Mesenchymal stem cell (in vitro differentiated cells and primary cell): ENCODE data around the gene EIF4H.
"Not testable (repeated sequence)": the region's sequence is repeated elsewhere in the genome, so short reads cannot be mapped to it uniquely, and the experiment has no call there.

Experiments
- DNase-seq: peaks from one replicate; pipeline ENCODE4 v3.0.0-alpha.2; 2013
- H2AFZ ChIP-seq: one replicate; pipeline ENCODE4 v1.6.1; 2013; ENCODE audit warnings: low read depth, mild to moderate bottlenecking, control low read depth, inconsistent platforms, low read length, moderate library complexity
- H2AK5ac ChIP-seq: 2 replicates; pipeline ENCODE4 v1.6.1; 2013; ENCODE audit warnings: low read length, moderate library complexity, mild to moderate bottlenecking, inconsistent platforms; ENCODE audit not compliant: severe bottlenecking
- H2BK120ac ChIP-seq: one replicate; pipeline ENCODE4 v1.6.1; 2013; ENCODE audit warnings: low read depth, mild to moderate bottlenecking, inconsistent platforms, low read length, moderate library complexity
- H2BK12ac ChIP-seq, 2 experiments: one replicate each; pipeline ENCODE4 v1.6.1; 2013; ENCODE audit warnings: inconsistent platforms in 2 of 2, low read length in 2 of 2, mild to moderate bottlenecking in 2 of 2, moderate library complexity in 2 of 2, control low read depth in 1 of 2
- H2BK15ac ChIP-seq: one replicate; pipeline ENCODE4 v1.6.1; 2013; ENCODE audit warnings: mild to moderate bottlenecking, low read depth, inconsistent platforms; ENCODE audit not compliant: poor library complexity, severe bottlenecking
- H2BK5ac ChIP-seq: 2 replicates; pipeline ENCODE4 v1.6.1; 2013; ENCODE audit warnings: low read depth, mild to moderate bottlenecking, low read length, control low read depth, inconsistent platforms; ENCODE audit not compliant: poor library complexity, severe bottlenecking
- H3K14ac ChIP-seq, 2 experiments: one replicate each; pipeline ENCODE4 v1.6.1; 2013; ENCODE audit warnings: inconsistent platforms in 2 of 2, low read length in 2 of 2, control low read depth in 1 of 2, mild to moderate bottlenecking in 1 of 2, moderate library complexity in 1 of 2
- H3K18ac ChIP-seq, 2 experiments: one replicate each; pipeline ENCODE4 v1.6.1; 2013; ENCODE audit warnings: inconsistent platforms in 2 of 2, low read length in 2 of 2, control low read depth in 1 of 2, low read depth in 1 of 2, mild to moderate bottlenecking in 1 of 2
- H3K23ac ChIP-seq, 2 experiments: one replicate each; pipeline ENCODE4 v1.6.1; 2013; ENCODE audit warnings: inconsistent platforms in 2 of 2, low read length in 2 of 2, mild to moderate bottlenecking in 2 of 2, moderate library complexity in 2 of 2, control low read depth in 1 of 2
- H3K27ac ChIP-seq: 2 replicates; pipeline ENCODE4 v1.5.1; 2013; ENCODE audit warnings: mild to moderate bottlenecking, moderate library complexity, low read length, control low read depth, inconsistent platforms; ENCODE audit not compliant: poor library complexity, severe bottlenecking
- H3K27me3 ChIP-seq, 2 experiments: 2 replicates each; pipeline versions ENCODE4 v1.6.1 to v1.7.0; 2013; ENCODE audit warnings: low read length in 2 of 2, mild to moderate bottlenecking in 2 of 2, moderate library complexity in 2 of 2, control low read depth in 1 of 2, inconsistent platforms in 1 of 2; ENCODE audit not compliant: control insufficient read depth in 1 of 2, insufficient read depth in 1 of 2
- H3K36me3 ChIP-seq, 2 experiments: 2 replicates each; pipeline versions ENCODE4 v1.6.1 to v1.7.0; 2013; ENCODE audit warnings: low read length in 2 of 2, control low read depth in 1 of 2, inconsistent platforms in 1 of 2, low read depth in 1 of 2, mild to moderate bottlenecking in 1 of 2; ENCODE audit not compliant: insufficient read depth in 2 of 2, control insufficient read depth in 1 of 2
- H3K4ac ChIP-seq, 2 experiments: one replicate each; pipeline ENCODE4 v1.6.1; 2013; ENCODE audit warnings: inconsistent platforms in 2 of 2, low read length in 2 of 2, mild to moderate bottlenecking in 2 of 2, moderate library complexity in 2 of 2, control low read depth in 1 of 2, low read depth in 1 of 2
- H3K4me1 ChIP-seq: 2 replicates; pipeline ENCODE4 v1.6.1; 2013; ENCODE audit warnings: low read depth, low read length, control low read depth; ENCODE audit not compliant: control insufficient read depth, insufficient read depth
- H3K4me2 ChIP-seq: 2 replicates; pipeline ENCODE4 v1.6.1; 2013; ENCODE audit warnings: low read length, mild to moderate bottlenecking, inconsistent platforms; ENCODE audit not compliant: poor library complexity, severe bottlenecking
- H3K4me3 ChIP-seq, 2 experiments: 2 replicates each; pipeline versions ENCODE4 v1.5.1 to v1.7.0; 2013; ENCODE audit warnings: low read length in 2 of 2, mild to moderate bottlenecking in 2 of 2, control low read depth in 1 of 2, low read depth in 1 of 2; ENCODE audit not compliant: insufficient read depth in 1 of 2
- H3K79me1 ChIP-seq: replicated peaks from 2 replicates; pipeline ENCODE4 v1.6.1; 2013; ENCODE audit warnings: mild to moderate bottlenecking, control low read depth, low read length, inconsistent platforms; ENCODE audit not compliant: poor library complexity, severe bottlenecking
- H3K9ac ChIP-seq: 2 replicates; pipeline ENCODE4 v1.7.0; 2013; ENCODE audit warnings: mild to moderate bottlenecking, low read length, moderate library complexity
- H3K9me3 ChIP-seq: 2 replicates; pipeline ENCODE4 v1.7.0; 2013; ENCODE audit warnings: mild to moderate bottlenecking, low read length; ENCODE audit not compliant: control insufficient read depth
- H4K8ac ChIP-seq: one replicate; pipeline ENCODE4 v1.6.1; 2013; ENCODE audit warnings: inconsistent platforms, mild to moderate bottlenecking, low read length, moderate library complexity
- H4K91ac ChIP-seq: one replicate; pipeline ENCODE4 v1.6.1; 2013; ENCODE audit warnings: mild to moderate bottlenecking, low read length, inconsistent platforms
- WGBS: methylation state at CpG from one replicate; pipeline ENCODE4 v1.1.7; 2013; ENCODE audit warnings: mixed read lengths; 5-methylcytosine and 5-hydroxymethylcytosine counted together

The EIF4H gene

DNA sequence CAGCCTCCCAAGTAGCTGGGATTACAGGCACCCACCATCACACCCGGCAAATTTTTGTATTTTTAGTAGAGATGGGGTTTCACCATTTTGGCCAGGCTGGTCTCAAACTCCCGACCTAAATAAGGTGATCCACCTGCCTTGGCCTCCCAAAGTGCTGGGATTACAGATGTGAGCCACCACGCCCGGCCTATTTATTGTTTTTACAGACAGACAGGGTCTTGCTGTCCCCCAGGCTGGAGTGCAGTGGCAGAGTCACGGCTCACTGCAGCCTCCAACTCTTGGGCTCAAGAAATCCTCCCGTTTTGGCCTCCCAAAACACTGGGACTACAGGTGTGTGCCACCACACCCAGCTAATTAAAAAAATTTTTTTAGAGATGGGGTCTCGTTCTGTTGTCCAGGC, 34.1 kb downstream of the EIF4H start:
- not testable (repeated sequence) for H4K8ac ChIP-seq
- 91% methylated on average over 7 of the region's 7 CpGs for WGBS

GRCh38 chr7:74212661-74213060, 38.5 kb downstream of the EIF4H start:
- Histone ChIP-seq H3K14ac (no peak overlapping the region), H3K18ac (no peak overlapping the region), H3K36me3 (no peaks in the 10 kb centered on the region), H3K4ac (no peak overlapping the region), H4K8ac (no peak overlapping the region), H2BK12ac (no peak overlapping the region), H3K4me1 (peaks cover 4% of the 10 kb centered on the region), H3K9ac (no peak overlapping the region), H3K27me3 (peaks cover 0 to 8% of the 10 kb centered on the region in 2 experiments), H3K27ac (no peak overlapping the region), H3K4me2 (no peak overlapping the region), H3K4me3 (no peak overlapping the region), H2AFZ (no peak overlapping the region), H2BK5ac (no peak overlapping the region), H3K23ac (peak overlapping the region in 1 of 2 experiments; percentile 17), H4K91ac (no peak overlapping the region), H2AK5ac (no peak overlapping the region), H2BK15ac (no peak overlapping the region), H2BK120ac (no peak overlapping the region), H3K79me1 (no peaks in the 10 kb centered on the region), H3K9me3 (no peaks in the 10 kb centered on the region)
- 92% methylated on average over 11 of the region's 11 CpGs for WGBS
- no peak for DNase-seq

More for the DNA sequence above, 34.1 kb downstream of the EIF4H start:
- H2BK5ac ChIP-seq, H3K4me1 ChIP-seq, H3K9me3 ChIP-seq, H2BK12ac ChIP-seq, H3K79me1 ChIP-seq, H3K36me3 ChIP-seq, H3K27me3 ChIP-seq, H3K27ac ChIP-seq, H3K4me3 ChIP-seq, H3K23ac ChIP-seq, H2AK5ac ChIP-seq, DNase-seq, H3K18ac ChIP-seq, H2BK15ac ChIP-seq, H2AFZ ChIP-seq, H4K91ac ChIP-seq, H3K14ac ChIP-seq, H3K4ac ChIP-seq, H2BK120ac ChIP-seq, H3K9ac ChIP-seq, H3K4me2 ChIP-seq: not testable (repeated sequence)

- no peak overlapping the region for H2AFZ ChIP-seq
- no peak overlapping the region for H2BK12ac ChIP-seq
- 97% methylated on average over 21 of the region's 21 CpGs for WGBS
Measured at GRCh38 chr7:74214816-74215630, 40.9 kb downstream of the EIF4H start.

DNA sequence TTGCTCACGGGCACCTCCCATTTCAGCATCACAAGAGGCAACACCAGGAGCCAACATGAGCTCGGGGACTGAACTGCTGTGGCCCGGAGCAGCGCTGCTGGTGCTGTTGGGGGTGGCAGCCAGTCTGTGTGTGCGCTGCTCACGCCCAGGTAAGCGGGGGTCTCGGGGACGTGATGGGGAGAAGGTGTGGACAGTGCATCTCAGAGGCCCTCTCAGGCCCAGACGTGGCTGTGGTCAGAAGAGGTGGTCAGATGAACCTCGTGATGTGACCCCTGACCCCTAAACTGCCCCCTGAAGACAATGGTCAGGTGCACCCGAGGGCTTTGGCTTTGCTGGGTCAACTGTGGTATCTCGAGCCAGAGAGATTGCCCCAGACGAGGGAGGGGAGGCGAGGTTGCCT, 41.8 kb downstream of the EIF4H start:
- H2BK15ac ChIP-seq = no peak overlapping the region
- peak overlapping the region in 1 of 2 experiments; percentile 39 for H3K14ac ChIP-seq
- no peaks in the 10 kb centered on the region for H3K9me3 ChIP-seq
- H4K8ac ChIP-seq = no peak overlapping the region
- no peak overlapping the region for H3K4me3 ChIP-seq
- no peaks in the 10 kb centered on the region for H3K79me1 ChIP-seq
- H3K4me2 ChIP-seq = no peak overlapping the region
- peaks cover 0 to 8% of the 10 kb centered on the region in 2 experiments for H3K27me3 ChIP-seq
- no peak overlapping the region for H3K23ac ChIP-seq
- no peak overlapping the region for H3K18ac ChIP-seq
- H3K4ac ChIP-seq = no peak overlapping the region
- H3K9ac ChIP-seq = no peak overlapping the region
- H4K91ac ChIP-seq = no peak overlapping the region
- no peak overlapping the region for H2AK5ac ChIP-seq
- no peak overlapping the region for H2AFZ ChIP-seq
- peaks cover 3% of the 10 kb centered on the region for H3K4me1 ChIP-seq
- WGBS = 86% methylated on average over 14 of the region's 15 CpGs
- no peak overlapping the region for H2BK12ac ChIP-seq
- no peak overlapping the region for H3K27ac ChIP-seq
- no peaks in the 10 kb centered on the region for H3K36me3 ChIP-seq
- no peak for DNase-seq
- no peak overlapping the region for H2BK5ac ChIP-seq
- no peak overlapping the region for H2BK120ac ChIP-seq

More at GRCh38 chr7:74214816-74215630, 40.9 kb downstream of the EIF4H start:
- H3K23ac ChIP-seq = no peak overlapping the region
- H3K27ac ChIP-seq = no peak overlapping the region
- H3K18ac ChIP-seq = no peak overlapping the region
- H4K8ac ChIP-seq = no peak overlapping the region
- H3K4me2 ChIP-seq = no peak overlapping the region
- H2BK5ac ChIP-seq = no peak overlapping the region
- no peak overlapping the region for H2BK15ac ChIP-seq
- no peak overlapping the region for H4K91ac ChIP-seq
- no peak overlapping the region for H2BK120ac ChIP-seq
- H3K9me3 ChIP-seq = no peaks in the 10 kb centered on the region
- no peak overlapping the region for H2AK5ac ChIP-seq
- no peak overlapping the region for H3K4ac ChIP-seq
- H3K4me1 ChIP-seq = peaks cover 1% of the 10 kb centered on the region
- DNase-seq = no peak
- H3K79me1 ChIP-seq = no peaks in the 10 kb centered on the region
- H3K4me3 ChIP-seq = no peak overlapping the region
- H3K9ac ChIP-seq = no peak overlapping the region
- no peak overlapping the region for H3K14ac ChIP-seq
- H3K27me3 ChIP-seq = peaks cover 0 to 8% of the 10 kb centered on the region in 2 experiments
- H3K36me3 ChIP-seq = no peaks in the 10 kb centered on the region
